Measurements from ENCODE around the gene KLHL3. TPM values are rescaled to one million over a fixed set of nuclear protein-coding genes. Genes with fewer than 3 reads are reported as not detected.

KLHL3 gene
- total RNA-seq, 4 donors from 2014 or later: 0.46 to 4.6 (median 1.7) TPM

- Histone ChIP-seq H3K36me3 (no peaks in the 10 kb centered on the region), H3K27me3 (no peaks in the 10 kb centered on the region), H3K9me3 (no peaks in the 10 kb centered on the region), H3K27ac (peak overlapping the region in 2 of 4 donors; percentile 19 to 95), H3K4me1 (peaks cover 22 to 53% of the 10 kb centered on the region in 2 donors), H3K4me3 (no peak overlapping the region)
- intact Hi-C loops (cut with DNase I; ENCODE audit: low total_unique reads): no loop called here
- in situ Hi-C loops (cut with MboI; ENCODE audit: low sequenced_read_pairs in 4 of 4): no loop called here
- DNase-seq: peak; percentile 54 to 69
- ATAC-seq: no peak
- TF ChIP-seq, protein P1, sequence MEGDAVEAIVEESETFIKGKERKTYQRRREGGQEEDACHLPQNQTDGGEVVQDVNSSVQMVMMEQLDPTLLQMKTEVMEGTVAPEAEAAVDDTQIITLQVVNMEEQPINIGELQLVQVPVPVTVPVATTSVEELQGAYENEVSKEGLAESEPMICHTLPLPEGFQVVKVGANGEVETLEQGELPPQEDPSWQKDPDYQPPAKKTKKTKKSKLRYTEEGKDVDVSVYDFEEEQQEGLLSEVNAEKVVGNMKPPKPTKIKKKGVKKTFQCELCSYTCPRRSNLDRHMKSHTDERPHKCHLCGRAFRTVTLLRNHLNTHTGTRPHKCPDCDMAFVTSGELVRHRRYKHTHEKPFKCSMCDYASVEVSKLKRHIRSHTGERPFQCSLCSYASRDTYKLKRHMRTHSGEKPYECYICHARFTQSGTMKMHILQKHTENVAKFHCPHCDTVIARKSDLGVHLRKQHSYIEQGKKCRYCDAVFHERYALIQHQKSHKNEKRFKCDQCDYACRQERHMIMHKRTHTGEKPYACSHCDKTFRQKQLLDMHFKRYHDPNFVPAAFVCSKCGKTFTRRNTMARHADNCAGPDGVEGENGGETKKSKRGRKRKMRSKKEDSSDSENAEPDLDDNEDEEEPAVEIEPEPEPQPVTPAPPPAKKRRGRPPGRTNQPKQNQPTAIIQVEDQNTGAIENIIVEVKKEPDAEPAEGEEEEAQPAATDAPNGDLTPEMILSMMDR (IDR thresholded peaks at IDR 0.05 in 4 of 5, conservative IDR thresholded peaks at IDR 0.05 in 1 of 5): no peak
- TF ChIP-seq POLR2A (IDR thresholded peaks at IDR 0.05): no peak
Measured at GRCh38 chr5:137619191-137619870, 116.6 kb downstream of the KLHL3 start.

DNA sequence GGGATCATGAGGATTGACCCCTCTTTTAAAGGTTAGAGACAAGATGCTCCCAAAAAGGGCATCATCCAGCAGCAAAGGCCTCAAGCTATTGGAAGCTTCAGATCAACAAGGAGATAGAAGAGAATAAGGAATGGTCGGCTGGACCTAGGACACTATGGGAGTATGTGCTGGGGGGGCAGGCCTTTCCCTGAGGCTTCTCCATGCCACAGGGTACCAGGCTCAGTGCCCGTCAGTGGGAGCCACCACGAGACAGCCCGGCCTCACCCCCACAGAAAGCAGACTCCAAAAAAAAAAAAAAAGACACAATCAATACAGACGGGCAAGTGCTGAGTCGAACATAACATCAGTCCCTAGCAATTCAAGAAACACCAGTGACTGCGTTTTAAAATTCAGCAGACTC, 117.4 kb downstream of the KLHL3 start:
- Histone ChIP-seq H3K36me3 (no peaks in the 10 kb centered on the region), H3K27ac (no peak overlapping the region), H3K9me3 (no peaks in the 10 kb centered on the region), H3K4me3 (no peak overlapping the region), H3K27me3 (no peaks in the 10 kb centered on the region), H3K4me1 (peaks cover 22 to 45% of the 10 kb centered on the region in 2 donors)
- intact Hi-C loops (cut with DNase I; ENCODE audit: low total_unique reads): no loop called here
- ATAC-seq (no peak), DNase-seq (no peak)
- in situ Hi-C loops (cut with MboI; ENCODE audit: low sequenced_read_pairs in 4 of 4): no loop called here
- TF ChIP-seq POLR2A (IDR thresholded peaks at IDR 0.05): no peak
- TF ChIP-seq, protein P1 (IDR thresholded peaks at IDR 0.05 in 4 of 5, conservative IDR thresholded peaks at IDR 0.05 in 1 of 5): no peak

DNA sequence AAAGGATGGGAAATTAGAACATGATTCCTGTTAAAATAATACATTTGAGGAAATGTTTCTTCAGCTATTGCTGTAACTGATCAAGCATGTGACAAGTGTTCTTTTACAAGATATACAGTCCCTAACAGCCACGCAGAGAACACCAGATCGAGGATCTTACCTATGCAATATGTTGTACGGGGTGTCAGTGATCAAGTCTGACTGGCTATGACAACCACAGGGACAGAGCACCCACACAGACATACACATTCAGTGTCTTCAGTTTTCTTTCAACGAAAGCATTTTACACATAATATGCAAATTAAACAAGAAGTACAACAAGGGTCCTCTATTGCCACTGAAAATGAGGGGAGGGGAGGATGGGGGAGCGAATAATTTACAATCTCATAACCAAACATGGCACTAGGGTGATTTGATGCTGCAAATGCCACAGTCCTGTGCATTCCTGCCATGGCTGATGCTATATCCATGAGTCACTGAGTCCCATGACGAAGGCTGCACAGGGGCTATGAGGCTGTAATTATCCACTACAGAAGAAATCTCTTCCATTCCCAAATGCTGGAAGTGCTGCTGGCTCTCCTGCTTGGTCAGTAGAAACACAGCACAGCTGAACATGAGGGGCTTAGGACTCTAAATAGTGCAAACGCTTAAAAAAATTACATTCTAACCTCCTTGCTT, 118.2 kb downstream of the KLHL3 start:
- H3K4me1 ChIP-seq: peaks cover 22 to 36% of the 10 kb centered on the region in 2 donors
- no peaks in the 10 kb centered on the region for H3K9me3 ChIP-seq
- H3K27me3 ChIP-seq: no peaks in the 10 kb centered on the region
- in situ Hi-C loops (cut with MboI; ENCODE audit: low sequenced_read_pairs in 4 of 4): no loop called here
- no peak overlapping the region for H3K4me3 ChIP-seq
- ATAC-seq: no peak
- intact Hi-C loops (cut with DNase I; ENCODE audit: low total_unique reads): no loop called here
- TF ChIP-seq, protein P1 (IDR thresholded peaks at IDR 0.05 in 4 of 5, conservative IDR thresholded peaks at IDR 0.05 in 1 of 5): no peak
- TF ChIP-seq POLR2A (IDR thresholded peaks at IDR 0.05): no peak
- H3K36me3 ChIP-seq: no peaks in the 10 kb centered on the region
- H3K27ac ChIP-seq: no peak overlapping the region
- DNase-seq: no peak

- no peak for TF ChIP-seq POLR2A (IDR thresholded peaks at IDR 0.05)
- TF ChIP-seq, protein P1 (IDR thresholded peaks at IDR 0.05 in 4 of 5, conservative IDR thresholded peaks at IDR 0.05 in 1 of 5): no peak
- no peak for ATAC-seq
- H3K27me3 ChIP-seq: no peaks in the 10 kb centered on the region
- no peak overlapping the region for H3K27ac ChIP-seq
- intact Hi-C loops (cut with DNase I; ENCODE audit: low total_unique reads): no loop called here
- no peaks in the 10 kb centered on the region for H3K36me3 ChIP-seq
- no peak for DNase-seq
- no peak overlapping the region for H3K4me3 ChIP-seq
- in situ Hi-C loops (cut with MboI; ENCODE audit: low sequenced_read_pairs in 4 of 4): no loop called here
- peaks cover 11 to 22% of the 10 kb centered on the region in 2 donors for H3K4me1 ChIP-seq
- H3K9me3 ChIP-seq: no peaks in the 10 kb centered on the region
Measured at GRCh38 chr5:137616046-137616445, 119.8 kb downstream of the KLHL3 start.
